ENCODE results near the gene PYROXD2.

The PYROXD2 gene

DNA sequence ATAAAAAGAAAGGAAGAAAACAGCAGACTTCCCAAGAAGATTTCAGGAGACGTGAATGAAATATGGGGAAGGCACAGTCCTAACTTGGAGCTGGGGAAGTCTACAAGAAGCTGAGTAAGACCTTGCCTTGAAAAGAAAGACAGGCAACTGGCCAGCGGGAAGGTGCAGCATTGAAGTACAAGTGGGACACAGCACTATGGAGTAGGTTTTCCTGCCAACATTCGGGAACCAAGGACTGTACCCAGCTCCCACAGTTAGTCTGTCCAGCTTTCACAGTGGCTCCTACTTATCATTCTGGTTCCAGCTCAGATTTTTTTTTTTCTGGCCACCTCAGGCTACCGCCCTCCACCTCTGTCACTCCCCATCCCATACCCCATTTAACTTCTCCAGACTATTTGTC is 21.7 kb upstream of the PYROXD2 start:
- FAIRE-seq: no peak
- no peak for DNase-seq (ENCODE audit: extremely low spot score, insufficient read length, low read depth)

DNA sequence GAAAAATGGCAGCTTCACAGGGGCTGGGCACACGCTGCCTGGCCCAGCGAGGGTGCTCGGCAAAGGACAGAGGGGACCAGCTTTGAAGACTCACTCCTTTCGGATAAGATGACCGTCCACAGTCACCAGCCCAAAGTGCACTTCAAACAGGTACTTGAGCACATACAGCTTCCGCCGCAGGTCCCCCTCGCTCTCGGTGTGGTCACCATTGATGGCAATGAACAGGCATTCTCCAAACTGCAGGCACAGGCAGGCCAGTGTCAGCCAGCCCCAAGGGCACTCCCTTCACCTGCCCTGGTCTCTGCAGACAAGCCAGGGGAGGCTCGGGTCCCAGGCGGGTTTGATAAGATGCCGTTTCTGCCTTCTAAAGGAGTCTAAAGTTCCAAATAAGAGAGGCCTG is 20.2 kb upstream of the PYROXD2 start:
- FAIRE-seq (no peak), DNase-seq (ENCODE audit: extremely low spot score, insufficient read length, low read depth) (no peak)

DNA sequence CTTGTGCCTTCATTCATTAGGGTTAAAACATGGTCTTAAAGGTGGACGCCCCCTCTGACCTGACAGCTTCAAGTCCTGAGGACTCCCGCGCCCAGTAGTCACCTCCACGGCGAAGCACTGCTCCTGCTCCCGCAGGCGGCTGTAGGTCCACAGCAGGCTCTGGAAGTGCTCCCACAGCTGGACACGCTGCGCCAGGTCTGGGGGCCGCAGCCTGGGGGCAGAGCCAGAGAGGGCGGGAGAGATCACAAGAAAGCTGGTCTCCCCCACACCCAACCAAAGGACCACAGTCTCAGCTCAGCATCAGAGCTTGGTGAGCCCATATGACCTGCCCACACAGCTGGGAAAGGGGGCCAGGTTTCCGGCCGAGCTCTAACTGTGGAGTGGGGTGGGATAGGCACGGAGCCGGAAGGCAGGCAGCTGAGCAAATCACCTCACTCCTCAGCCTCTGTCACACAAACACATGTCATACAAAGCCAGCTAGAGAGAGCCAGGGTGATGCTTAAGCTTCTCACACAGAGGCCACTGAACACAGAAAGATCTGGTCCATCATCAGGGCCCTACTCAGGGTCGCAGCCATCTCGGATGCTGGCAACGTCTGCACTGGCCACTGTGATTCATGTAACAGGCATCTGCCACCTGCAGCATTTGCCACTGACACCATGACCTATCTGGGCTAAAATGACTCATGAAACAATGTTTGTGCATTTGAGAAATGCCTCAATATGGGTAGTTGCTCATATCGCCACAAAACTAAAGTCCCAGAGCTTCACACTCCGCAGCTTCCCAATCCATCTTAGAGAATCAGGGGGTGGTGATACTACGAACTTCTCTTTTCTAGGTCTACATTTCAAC is 19.1 kb upstream of the PYROXD2 start:
- DNase-seq (ENCODE audit: extremely low spot score, insufficient read length, low read depth) (no peak), FAIRE-seq (no peak)

DNA sequence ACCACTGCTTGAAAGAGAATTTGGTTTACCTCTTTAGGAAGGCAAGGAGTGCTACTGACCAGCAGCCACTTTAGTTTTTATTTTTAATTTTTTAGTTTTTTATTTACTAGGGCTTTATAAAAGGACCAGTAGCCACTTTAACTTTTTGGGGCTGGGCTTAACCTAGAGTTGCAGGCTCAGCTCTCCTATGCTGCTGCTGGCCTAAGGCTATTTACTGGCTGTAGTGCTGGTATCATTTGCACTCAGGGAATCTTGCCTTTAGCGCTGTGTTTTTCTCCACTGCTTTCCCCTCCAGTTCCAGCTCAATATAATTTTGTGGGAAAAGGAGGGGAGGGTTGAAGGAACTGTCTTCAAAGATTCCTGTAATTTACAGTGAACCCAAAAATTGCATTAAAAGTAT is 18.4 kb upstream of the PYROXD2 start:
- FAIRE-seq: no peak
- DNase-seq (ENCODE audit: extremely low spot score, insufficient read length, low read depth): no peak

DNA sequence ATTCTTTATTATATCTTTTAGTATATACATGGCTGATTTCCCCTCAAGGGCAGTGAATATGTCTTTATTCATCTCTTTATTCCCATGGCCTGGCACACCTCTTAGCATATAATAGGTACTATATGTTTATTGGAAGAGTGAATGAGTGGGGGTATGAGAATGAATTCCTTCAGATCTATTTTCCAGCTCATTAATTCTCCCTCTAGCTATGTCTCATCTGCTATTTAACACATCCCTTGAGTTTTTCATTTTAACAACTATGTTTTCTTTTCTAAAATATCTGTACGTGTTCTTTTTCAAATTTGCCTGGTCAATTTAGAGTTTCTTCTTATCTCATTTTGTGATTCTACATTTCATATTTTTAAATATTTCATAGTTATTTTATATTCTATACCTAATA is 17.3 kb upstream of the PYROXD2 start:
- FAIRE-seq (no peak), DNase-seq (ENCODE audit: extremely low spot score, insufficient read length, low read depth) (no peak)

DNA sequence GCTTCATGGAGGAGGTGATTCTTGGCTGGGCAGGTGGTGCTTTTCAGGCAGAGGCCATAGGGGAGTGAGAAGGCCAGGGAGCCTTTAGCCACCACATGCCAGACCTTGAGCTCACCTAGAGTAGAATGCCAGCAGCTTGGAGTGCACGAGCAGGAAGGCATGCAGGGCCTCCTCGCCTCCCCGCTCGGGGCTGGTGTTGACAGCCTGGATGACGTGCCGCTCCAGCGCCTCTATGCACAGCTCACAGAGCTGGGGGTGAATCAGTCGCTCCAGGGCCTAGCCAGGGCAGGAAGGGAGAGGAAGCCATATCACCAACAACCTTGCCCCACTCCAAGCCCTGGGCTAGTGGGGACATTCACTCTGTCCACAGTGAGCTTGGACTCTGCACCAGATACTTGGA is 16.0 kb upstream of the PYROXD2 start:
- FAIRE-seq (no peak), DNase-seq (ENCODE audit: extremely low spot score, insufficient read length, low read depth) (no peak)

DNA sequence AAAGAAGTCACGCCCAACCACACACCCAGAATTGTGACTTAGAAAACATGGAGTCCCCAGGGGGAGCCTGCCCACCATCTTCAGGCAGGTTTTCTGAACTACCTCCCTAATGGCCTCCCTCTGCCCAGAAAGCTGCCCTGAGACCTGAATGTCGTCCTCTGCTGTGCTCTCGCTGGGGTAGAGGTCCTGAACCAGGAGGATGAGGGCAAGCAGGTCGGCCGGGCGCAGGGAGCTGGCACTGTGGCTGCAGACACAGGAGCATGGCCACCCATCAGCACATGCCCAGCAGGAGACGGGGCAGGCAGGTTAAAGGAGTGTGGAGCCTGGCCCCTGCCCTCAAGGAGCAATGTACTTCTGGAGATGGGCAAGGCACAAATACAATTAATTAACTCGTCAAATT is 15.4 kb upstream of the PYROXD2 start:
- no peak for DNase-seq (ENCODE audit: extremely low spot score, insufficient read length, low read depth)
- FAIRE-seq: no peak

DNA sequence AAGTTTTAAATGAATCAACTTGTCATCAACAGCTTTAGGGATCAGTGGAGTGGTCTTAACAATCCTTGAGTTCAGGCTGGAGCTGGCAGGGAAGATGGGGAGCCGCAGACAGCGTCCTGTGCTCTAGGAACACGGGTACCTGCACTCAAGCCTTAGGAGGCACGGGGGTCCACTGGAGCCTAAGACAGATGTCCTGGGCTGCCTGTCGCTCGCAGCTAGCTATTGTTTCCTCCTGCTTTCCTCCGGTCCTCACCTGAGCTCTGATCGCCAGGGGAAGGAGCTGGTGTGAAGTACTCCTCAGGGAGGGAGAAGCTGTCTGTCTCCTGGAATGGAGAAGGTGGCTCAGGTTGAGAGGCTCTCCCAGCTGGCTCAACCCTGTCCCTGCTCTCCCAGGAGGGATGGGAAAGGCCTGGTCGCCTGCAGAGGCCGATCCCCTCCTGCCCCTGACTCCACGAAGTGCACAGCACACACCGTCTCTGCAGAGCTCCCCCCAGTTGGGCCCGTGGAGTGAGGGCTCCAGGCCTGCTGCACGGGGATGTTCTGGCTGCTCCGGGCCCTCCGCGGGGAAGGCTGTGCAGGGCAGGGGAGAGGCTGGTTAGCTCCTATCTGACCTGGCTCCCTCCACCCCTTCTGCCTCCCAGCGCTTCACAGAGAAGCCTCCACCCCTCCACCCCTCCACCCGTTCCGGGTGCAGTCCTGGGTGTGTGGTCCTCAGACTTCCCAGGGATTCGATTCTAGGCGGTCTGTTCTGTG is 14.5 kb upstream of the PYROXD2 start:
- DNase-seq (ENCODE audit: extremely low spot score, insufficient read length, low read depth) (no peak), FAIRE-seq (no peak)

DNA sequence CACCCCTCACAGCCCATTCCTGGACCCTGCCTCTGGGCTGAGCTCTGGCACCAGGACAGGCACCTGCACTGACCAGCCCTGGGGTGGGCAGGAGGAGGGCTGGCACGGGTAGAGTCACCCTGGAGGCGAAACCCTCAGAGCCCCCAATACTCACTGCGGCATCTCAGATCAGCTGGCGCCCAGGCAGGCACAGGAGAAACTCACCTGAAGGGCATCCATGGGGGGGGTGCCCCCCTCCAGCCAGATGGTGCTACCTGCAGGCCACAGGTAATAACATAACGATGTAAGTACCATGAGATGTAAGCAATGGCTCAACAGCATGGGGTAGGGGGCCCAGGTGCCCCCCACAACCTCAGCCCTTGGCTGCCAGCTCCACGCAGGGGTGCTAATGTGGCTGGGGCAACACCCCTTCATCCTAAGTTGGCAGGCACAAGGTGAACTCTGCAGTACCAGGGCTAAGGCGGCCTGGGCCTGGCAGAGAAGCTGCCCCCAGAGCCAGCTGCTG is 12.1 kb upstream of the PYROXD2 start:
- DNase-seq (ENCODE audit: extremely low spot score, insufficient read length, low read depth): no peak
- no peak for FAIRE-seq

DNA sequence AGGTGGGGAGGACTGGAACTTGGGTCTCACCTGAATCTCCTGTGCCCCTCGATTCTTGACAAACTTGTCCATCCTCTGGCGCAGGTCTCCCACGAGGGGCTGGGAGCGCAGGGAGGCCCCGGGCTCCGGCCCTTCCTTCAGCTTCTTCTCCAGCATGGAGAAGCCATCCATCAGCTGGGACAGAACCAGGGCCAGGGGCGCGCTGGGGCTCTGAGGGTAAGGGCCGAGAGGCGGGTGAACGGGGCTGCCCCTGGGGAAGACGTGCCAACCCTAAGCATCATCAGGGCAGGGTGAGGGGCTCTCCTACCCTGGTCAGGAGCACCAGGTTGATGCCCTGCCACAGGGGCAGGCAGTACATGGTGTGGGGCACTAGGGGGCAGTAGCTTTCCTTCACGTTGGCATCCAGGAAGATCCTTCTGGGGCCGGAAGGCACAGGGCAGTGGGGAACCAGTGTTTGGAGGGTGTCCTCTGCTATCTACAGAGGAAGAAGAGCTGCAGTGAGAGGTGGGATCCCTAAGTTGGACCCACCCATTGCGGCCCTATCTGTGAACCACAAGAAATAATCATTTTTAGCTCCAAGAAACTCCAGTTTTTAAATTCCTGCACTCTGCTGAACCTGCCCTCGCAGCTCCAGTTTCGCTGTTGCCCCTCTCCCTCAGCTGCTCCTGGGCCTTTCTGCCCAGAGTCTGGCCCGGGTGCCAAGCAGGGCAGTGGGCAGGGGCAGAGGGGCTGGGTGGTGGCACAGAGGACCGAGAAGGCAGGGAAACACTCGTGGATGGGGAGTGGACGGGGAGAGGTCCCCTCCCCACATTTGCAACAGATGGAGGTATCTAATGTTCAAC is 10.8 kb upstream of the PYROXD2 start:
- DNase-seq (ENCODE audit: extremely low spot score, insufficient read length, low read depth): peak; percentile 50
- FAIRE-seq: peak; percentile 46

DNA sequence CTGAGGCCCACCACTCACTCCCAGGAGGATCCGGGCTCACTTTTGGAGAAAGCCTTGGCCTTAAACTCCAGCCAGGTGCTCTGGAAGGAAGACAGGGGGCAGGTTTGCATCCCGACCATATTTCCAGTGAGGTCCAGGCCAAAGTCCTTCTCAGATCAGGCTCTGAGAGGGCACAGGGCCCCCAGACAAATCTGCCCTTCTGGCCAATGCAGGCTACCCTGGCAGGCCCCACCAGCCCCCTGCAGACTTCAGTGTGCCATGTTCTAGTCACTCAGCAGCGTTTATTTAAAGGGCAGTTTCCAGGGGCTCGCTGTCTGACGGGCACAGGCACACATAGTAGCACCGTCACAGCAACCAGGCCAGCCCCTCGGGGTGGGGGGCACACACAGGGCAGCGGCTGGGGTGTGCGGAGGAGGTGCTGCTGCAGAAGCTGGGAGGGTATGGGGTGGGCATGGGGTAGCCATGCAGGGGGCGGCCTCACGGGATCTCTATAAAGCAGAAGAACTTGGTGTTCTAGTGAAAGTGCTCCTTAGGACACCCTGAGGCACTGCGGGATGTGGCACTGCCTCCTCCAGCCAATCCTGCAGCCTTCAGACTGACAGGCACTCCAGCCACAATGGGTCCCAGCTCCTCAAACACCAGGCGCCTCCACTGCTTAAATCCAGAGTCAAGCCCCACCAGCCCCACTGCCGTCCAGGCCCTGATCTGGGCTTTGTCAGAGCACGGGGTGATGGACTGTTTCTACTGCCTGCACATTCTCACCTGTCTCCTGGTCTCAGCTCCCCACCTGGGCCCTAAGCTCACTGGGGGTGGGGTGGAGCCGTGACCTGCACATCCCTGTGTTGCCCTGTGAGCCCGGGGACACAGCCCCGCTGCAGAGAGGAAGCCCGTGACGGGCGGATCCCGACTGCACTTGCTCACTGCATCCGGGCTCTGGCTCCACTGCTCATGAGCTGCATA is 9.6 kb upstream of the PYROXD2 start:
- FAIRE-seq (no peak), DNase-seq (ENCODE audit: extremely low spot score, insufficient read length, low read depth) (no peak)

DNA sequence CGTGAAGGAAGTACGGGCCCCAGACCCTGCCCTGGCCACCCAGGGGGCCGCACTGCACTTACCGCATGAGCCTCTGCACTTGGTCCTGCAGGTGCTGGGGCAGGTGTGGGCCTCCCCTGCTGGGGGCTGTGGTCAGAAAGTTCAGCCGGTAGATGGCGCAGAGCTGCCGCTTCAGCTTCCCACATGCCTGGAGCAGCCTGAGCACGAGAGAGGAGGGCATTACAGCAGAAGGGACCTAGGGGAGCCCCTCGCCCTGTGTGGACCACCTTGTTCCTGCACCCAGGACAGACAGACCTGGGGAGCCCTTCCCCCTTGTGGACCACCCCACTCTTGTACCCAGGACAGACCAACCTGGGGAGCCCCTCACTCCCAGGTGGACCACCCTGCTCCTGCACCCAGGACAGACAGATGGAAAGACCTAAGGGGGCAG is 8.7 kb upstream of the PYROXD2 start:
- DNase-seq (ENCODE audit: extremely low spot score, insufficient read length, low read depth) (no peak), FAIRE-seq (no peak)

DNA sequence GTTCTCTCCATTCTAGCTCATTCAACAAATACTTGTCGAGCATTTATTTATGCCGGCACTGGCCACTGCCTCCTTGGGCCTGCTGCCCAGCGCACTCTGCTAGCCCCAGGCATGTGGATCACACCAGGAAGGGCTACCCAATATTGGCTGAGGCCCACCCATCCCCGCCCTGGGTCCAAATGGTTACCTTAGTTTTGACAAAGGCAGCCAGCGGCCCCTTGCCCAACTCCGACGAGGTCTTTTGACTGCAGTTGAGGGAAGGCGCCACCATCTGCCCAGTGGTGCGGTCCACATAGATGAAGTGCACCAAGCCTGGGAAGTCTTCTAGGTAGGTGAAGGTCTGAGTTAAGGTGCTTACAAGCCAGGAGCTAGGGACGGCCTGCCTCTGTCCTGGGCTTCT is 7.2 kb upstream of the PYROXD2 start:
- FAIRE-seq (no peak), DNase-seq (ENCODE audit: extremely low spot score, insufficient read length, low read depth) (no peak)

DNA sequence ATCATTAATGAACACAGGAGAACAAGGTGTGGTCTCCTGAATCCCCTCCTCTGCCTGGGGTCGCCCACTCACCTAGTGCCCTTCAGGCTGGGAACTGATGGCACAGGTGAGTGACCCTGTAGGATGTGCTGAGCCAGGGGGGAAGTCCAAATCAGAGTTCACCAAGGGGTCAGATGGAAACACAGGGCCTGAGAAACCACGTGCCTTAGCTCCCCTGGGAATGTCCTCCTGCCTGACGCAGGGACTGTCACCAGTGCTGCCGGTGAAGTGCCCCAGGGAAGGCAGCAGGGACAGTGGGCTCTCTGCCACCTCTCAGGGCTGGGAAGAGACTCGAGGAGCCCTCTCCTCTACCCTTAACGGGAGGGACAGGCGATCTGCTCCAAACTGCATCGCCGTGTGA is 5.8 kb upstream of the PYROXD2 start:
- FAIRE-seq: no peak
- no peak for DNase-seq (ENCODE audit: extremely low spot score, insufficient read length, low read depth)

DNA sequence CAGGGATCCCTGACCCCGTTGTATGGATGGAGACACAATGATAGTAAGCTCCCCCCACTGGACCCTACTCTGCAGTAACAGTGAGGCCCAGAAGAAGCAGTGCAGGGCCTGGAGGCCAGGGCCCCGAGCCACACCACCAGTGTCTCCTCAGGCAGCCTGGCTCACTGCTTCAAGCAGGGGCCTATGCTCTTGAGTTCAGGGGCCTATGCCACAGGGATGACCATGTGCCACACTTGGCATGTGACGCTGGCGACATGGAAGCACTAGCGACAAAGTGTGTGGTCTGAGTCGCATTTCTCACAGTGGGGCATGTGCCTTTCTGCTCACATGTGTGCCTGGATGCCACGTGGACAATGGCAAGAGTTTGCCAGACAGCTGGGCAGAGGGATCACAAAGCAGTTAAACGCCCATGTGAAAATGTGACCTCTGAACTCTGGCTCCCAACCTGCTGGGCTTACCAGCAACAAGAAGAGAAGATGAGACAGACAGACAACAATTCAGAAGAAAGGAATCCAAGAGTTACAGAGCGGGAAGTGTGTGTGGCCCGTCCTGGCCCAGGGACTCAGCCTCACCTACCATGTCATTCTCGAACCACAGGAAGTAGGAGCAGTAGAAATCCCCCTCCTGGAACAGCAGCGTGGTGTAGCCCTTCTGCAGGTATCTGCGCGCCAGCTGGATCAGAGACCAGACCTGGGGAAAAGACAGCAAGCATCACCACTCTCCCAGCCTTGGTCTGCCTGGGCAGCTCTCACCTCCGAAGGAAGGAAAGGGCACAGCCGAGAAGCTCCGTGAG is 4.7 kb upstream of the PYROXD2 start:
- DNase-seq (ENCODE audit: extremely low spot score, insufficient read length, low read depth) (no peak), FAIRE-seq (no peak)

DNA sequence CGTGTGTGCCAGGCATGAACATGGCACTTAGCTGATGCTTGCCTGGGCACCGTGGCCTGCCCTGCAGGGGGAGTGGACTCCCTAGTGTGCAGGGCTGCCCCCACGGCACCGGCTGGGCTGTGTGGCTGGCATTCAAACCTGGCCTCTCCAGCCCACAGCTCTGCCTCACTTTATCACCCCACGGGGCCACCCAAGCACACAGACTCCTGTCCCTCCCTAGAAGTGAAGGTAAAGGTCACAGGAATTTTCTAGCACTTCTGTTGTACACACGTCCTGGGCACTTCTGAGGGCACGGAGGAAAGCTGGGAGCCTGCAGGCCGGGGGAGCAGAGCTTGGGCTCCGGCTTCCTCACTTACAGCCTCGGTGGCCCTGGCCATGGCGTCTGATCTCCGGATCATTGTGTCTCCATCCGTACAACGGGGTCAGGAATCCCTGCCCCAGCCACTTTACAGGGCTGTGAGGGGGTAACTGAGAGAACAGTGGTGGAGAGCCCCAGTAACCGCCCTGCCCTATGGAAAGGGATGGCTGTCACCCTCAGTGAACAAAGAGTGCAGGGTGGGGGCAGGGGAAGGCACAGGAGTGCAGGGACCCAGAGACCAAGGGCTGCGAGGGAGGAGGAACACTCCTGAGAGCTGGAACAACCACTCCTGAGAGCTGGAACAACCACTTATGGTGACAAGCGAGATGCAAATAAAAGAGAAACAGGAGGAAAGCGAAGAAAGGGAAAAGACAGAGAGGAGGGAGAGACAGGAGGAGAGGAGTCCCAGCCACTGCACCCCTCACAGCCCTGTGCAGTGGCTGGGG is 3.9 kb upstream of the PYROXD2 start:
- DNase-seq (ENCODE audit: extremely low spot score, insufficient read length, low read depth) (no peak), FAIRE-seq (no peak)

DNA sequence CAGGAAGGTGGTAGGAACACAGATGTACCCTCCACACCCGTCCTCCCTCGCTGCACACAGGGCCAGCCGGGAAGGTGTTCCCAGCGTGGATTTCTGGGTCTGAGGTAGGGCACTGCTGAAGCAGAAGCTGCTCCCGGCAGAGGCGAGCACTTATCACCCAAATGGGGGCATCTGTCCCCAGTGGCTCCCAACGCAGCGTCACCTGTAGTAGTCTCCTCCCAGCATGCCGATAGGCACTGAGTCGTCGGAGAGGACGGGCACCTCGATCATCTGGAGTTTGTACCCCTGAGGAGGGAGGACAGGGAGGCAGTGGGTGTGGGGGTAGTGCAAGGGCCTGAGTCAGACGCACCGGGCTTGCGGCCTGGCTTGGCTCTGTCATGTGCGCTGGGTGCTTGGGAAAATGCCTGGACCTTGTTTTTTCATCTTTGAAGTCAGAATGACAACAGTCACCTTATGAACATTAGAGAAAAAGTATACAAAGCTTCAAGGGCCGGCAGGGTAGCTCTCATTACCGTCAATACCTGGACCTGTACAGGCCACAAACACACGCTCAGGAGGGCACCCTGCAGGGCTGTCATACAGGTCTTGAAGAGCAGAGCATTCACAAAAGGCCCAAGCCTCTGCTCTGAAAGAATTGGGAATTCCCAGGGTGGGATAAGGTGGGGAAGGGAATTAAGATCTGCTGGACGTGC is 3.1 kb upstream of the PYROXD2 start:
- FAIRE-seq (no peak), DNase-seq (ENCODE audit: extremely low spot score, insufficient read length, low read depth) (no peak)
